Neural cell (in vitro differentiated cells): ENCODE measurements around the gene FAM78B. TPM values are rescaled to one million over a fixed set of nuclear protein-coding genes. Genes with fewer than 3 reads are reported as not detected.

ENCODE experiments used
- H2AFZ ChIP-seq: fragments of 200-600, 300-800 bp; sonication (generic), shearing (Covaris generic); 2 replicates; pipeline ENCODE4 v1.6.0; 2014; ENCODE audit warnings: low read depth, mild to moderate bottlenecking, antibody characterized with exemption, low read length, moderate library complexity
- H3F3A ChIP-seq: fragments of 200-600 bp; shearing (Covaris generic); 2 replicates; pipeline ENCODE4 v1.6.1; 2016; ENCODE audit warnings: mild to moderate bottlenecking, moderate library complexity, mixed read lengths, antibody characterized with exemption, low read length; ENCODE audit not compliant: insufficient read depth, poor library complexity, severe bottlenecking
- H3K27ac ChIP-seq: fragments of 200-600, 300-800 bp; sonication (generic), shearing (Covaris generic); 2 replicates; pipeline ENCODE4 v1.5.1; 2014; ENCODE audit warnings: mild to moderate bottlenecking, low read length, moderate library complexity
- H3K27me3 ChIP-seq: fragments of 300-800, 200-600 bp; sonication (generic), shearing (Covaris generic); 2 replicates; pipeline ENCODE4 v1.6.0; 2014; ENCODE audit warnings: mild to moderate bottlenecking, low read depth, low read length, moderate library complexity; ENCODE audit not compliant: insufficient read depth
- H3K36me3 ChIP-seq: fragments of 300-800, 200-600 bp; sonication (generic), shearing (Covaris generic); 2 replicates; pipeline ENCODE4 v1.5.1; 2014; ENCODE audit warnings: mild to moderate bottlenecking, antibody characterized with exemption, low read length, moderate library complexity; ENCODE audit not compliant: insufficient read depth
- H3K4me2 ChIP-seq: fragments of 300-800, 200-600 bp; sonication (generic), shearing (Covaris generic); 2 replicates; pipeline ENCODE4 v1.6.0; 2014; ENCODE audit warnings: mild to moderate bottlenecking, low read length
- H3K4me3 ChIP-seq: fragments of 300-800, 200-600 bp; sonication (generic), shearing (Covaris generic); 2 replicates; pipeline ENCODE4 v1.5.1; 2014; ENCODE audit warnings: mild to moderate bottlenecking, low read length, moderate library complexity
- H3K79me2 ChIP-seq: fragments of 200-600 bp; shearing (Covaris generic); replicated peaks from 2 replicates; pipeline ENCODE4 v1.6.0; 2014; ENCODE audit warnings: mild to moderate bottlenecking, low read length, moderate library complexity; ENCODE audit not compliant: insufficient read depth
- H3K9ac ChIP-seq: fragments of 300-800, 200-600 bp; sonication (generic), shearing (Covaris generic); 2 replicates; pipeline ENCODE4 v1.6.1; 2016; ENCODE audit warnings: mild to moderate bottlenecking, low read length, mixed read lengths
- H3K9me2 ChIP-seq: fragments of 200-600 bp; shearing (Covaris generic); 2 replicates; pipeline ENCODE4 v1.6.1; 2016; ENCODE audit warnings: mild to moderate bottlenecking, low read length, mixed read lengths; ENCODE audit not compliant: insufficient read depth
- H3K9me3 ChIP-seq: fragments of 200-600, 300-800 bp; sonication (generic), shearing (Covaris generic); 2 replicates; pipeline ENCODE4 v1.6.1; 2016; ENCODE audit warnings: mild to moderate bottlenecking, mixed run types, low read length, moderate library complexity, mixed read lengths
- H4K20me1 ChIP-seq: fragments of 200-600 bp; shearing (Covaris generic); 2 replicates; pipeline ENCODE4 v1.6.1; 2016; ENCODE audit warnings: mild to moderate bottlenecking, mixed run types; ENCODE audit not compliant: insufficient read depth
- EP300 ChIP-seq: fragments of 450-650 bp; conservative IDR thresholded peaks from 2 replicates; pipeline ENCODE4 v1.6.1; 2014; ENCODE audit warnings: antibody characterized with exemption, mild to moderate bottlenecking, moderate library complexity; ENCODE audit not compliant: poor library complexity, severe bottlenecking
- EZH2 ChIP-seq: fragments of 200-600, 300-800 bp; shearing (Covaris generic), sonication (generic); IDR thresholded peaks from 2 replicates; pipeline ENCODE4 v1.6.1; 2014; ENCODE audit warnings: antibody characterized with exemption, low read length, borderline replicate concordance, mild to moderate bottlenecking; ENCODE audit not compliant: insufficient read depth, poor library complexity, severe bottlenecking
- MXI1 ChIP-seq: fragments of 450-650 bp; conservative IDR thresholded peaks from 2 replicates; pipeline ENCODE4 v1.6.1; 2014; ENCODE audit warnings: antibody characterized with exemption, mild to moderate bottlenecking; ENCODE audit not compliant: poor library complexity, severe bottlenecking
- POLR2AphosphoS5 ChIP-seq: IDR thresholded peaks from 2 replicates; pipeline ENCODE4 v1.6.1; 2012
- RAD21 ChIP-seq: fragments of 450-650 bp; conservative IDR thresholded peaks from 2 replicates; pipeline ENCODE4 v1.6.1; 2014; ENCODE audit warnings: antibody characterized with exemption, mild to moderate bottlenecking, moderate library complexity
- SMC3 ChIP-seq: fragments of 450-650 bp; conservative IDR thresholded peaks from 2 replicates; pipeline ENCODE4 v1.6.1; 2014; ENCODE audit warnings: antibody characterized with exemption, mild to moderate bottlenecking, moderate library complexity; ENCODE audit not compliant: poor library complexity
- TAF1 ChIP-seq: IDR thresholded peaks from 2 replicates; pipeline ENCODE4 v1.6.1; 2012; ENCODE audit warnings: low read depth
- polyA plus RNA-seq: library from polyadenylated mRNA; depleted of rRNA; stranded (reverse); fragments of >200 nt; gene quantifications from 2 replicates; pipeline ENCODE4 v1.2.3, GENCODE V29; 2014
- TF ChIP-seq, protein P1 (sequence below): fragments of 450-650 bp; IDR thresholded peaks from 2 replicates; pipeline ENCODE4 v1.5.1; 2014; ENCODE audit warnings: antibody characterized with exemption, mild to moderate bottlenecking, moderate library complexity; ENCODE audit not compliant: poor library complexity, severe bottlenecking
- TF ChIP-seq, protein P2 (sequence below): IDR thresholded peaks from 2 replicates; pipeline ENCODE4 v1.6.1; 2012; ENCODE audit warnings: borderline replicate concordance

FAM78B gene
- polyA plus RNA-seq, 1 donor from 2014 or later, result 2.4 TPM

GRCh38 chr1:166079276-166079675 lies 87.5 kb downstream of the FAM78B start:
- Histone ChIP-seq H3K9ac (no peak overlapping the region), H2AFZ (no peak overlapping the region)

GRCh38 chr1:166073489-166073888 lies 93.3 kb downstream of the FAM78B start:
- no peaks in the 10 kb centered on the region for H3K79me2 ChIP-seq
- no peak for TF ChIP-seq EP300
- no peak for TF ChIP-seq MXI1
- TF ChIP-seq TAF1, result no peak
- no peaks in the 10 kb centered on the region for H3K36me3 ChIP-seq
- H3K27ac ChIP-seq, result no peak overlapping the region
- no peaks in the 10 kb centered on the region for H3K9me2 ChIP-seq
- no peaks in the 10 kb centered on the region for H3K9me3 ChIP-seq
- no peak overlapping the region for H3K4me3 ChIP-seq
- no peak overlapping the region for H2AFZ ChIP-seq
- no peaks in the 10 kb centered on the region for H3K27me3 ChIP-seq
- H3K4me2 ChIP-seq, result no peak overlapping the region
- no peaks in the 10 kb centered on the region for H3F3A ChIP-seq
- no peaks in the 10 kb centered on the region for H4K20me1 ChIP-seq
- no peak overlapping the region for H3K9ac ChIP-seq

More at GRCh38 chr1:166079276-166079675, 87.5 kb downstream of the FAM78B start:
- TF ChIP-seq SMC3 (no peak), EP300 (no peak), POLR2AphosphoS5 (no peak), TAF1 (no peak), RAD21 (no peak), MXI1 (no peak), EZH2 (no peak)
- TF ChIP-seq, protein P1, sequence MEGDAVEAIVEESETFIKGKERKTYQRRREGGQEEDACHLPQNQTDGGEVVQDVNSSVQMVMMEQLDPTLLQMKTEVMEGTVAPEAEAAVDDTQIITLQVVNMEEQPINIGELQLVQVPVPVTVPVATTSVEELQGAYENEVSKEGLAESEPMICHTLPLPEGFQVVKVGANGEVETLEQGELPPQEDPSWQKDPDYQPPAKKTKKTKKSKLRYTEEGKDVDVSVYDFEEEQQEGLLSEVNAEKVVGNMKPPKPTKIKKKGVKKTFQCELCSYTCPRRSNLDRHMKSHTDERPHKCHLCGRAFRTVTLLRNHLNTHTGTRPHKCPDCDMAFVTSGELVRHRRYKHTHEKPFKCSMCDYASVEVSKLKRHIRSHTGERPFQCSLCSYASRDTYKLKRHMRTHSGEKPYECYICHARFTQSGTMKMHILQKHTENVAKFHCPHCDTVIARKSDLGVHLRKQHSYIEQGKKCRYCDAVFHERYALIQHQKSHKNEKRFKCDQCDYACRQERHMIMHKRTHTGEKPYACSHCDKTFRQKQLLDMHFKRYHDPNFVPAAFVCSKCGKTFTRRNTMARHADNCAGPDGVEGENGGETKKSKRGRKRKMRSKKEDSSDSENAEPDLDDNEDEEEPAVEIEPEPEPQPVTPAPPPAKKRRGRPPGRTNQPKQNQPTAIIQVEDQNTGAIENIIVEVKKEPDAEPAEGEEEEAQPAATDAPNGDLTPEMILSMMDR, result no peak
- TF ChIP-seq, protein P2, sequence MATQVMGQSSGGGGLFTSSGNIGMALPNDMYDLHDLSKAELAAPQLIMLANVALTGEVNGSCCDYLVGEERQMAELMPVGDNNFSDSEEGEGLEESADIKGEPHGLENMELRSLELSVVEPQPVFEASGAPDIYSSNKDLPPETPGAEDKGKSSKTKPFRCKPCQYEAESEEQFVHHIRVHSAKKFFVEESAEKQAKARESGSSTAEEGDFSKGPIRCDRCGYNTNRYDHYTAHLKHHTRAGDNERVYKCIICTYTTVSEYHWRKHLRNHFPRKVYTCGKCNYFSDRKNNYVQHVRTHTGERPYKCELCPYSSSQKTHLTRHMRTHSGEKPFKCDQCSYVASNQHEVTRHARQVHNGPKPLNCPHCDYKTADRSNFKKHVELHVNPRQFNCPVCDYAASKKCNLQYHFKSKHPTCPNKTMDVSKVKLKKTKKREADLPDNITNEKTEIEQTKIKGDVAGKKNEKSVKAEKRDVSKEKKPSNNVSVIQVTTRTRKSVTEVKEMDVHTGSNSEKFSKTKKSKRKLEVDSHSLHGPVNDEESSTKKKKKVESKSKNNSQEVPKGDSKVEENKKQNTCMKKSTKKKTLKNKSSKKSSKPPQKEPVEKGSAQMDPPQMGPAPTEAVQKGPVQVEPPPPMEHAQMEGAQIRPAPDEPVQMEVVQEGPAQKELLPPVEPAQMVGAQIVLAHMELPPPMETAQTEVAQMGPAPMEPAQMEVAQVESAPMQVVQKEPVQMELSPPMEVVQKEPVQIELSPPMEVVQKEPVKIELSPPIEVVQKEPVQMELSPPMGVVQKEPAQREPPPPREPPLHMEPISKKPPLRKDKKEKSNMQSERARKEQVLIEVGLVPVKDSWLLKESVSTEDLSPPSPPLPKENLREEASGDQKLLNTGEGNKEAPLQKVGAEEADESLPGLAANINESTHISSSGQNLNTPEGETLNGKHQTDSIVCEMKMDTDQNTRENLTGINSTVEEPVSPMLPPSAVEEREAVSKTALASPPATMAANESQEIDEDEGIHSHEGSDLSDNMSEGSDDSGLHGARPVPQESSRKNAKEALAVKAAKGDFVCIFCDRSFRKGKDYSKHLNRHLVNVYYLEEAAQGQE, result no peak
- H3K27ac ChIP-seq, result no peak overlapping the region
- no peaks in the 10 kb centered on the region for H3K9me3 ChIP-seq
- H3K9me2 ChIP-seq, result no peaks in the 10 kb centered on the region
- H3K27me3 ChIP-seq, result no peaks in the 10 kb centered on the region
- no peak overlapping the region for H3K4me3 ChIP-seq
- H3F3A ChIP-seq, result no peaks in the 10 kb centered on the region
- H3K79me2 ChIP-seq, result no peaks in the 10 kb centered on the region
- H3K4me2 ChIP-seq, result no peak overlapping the region
- no peaks in the 10 kb centered on the region for H3K36me3 ChIP-seq
- no peaks in the 10 kb centered on the region for H4K20me1 ChIP-seq

DNA sequence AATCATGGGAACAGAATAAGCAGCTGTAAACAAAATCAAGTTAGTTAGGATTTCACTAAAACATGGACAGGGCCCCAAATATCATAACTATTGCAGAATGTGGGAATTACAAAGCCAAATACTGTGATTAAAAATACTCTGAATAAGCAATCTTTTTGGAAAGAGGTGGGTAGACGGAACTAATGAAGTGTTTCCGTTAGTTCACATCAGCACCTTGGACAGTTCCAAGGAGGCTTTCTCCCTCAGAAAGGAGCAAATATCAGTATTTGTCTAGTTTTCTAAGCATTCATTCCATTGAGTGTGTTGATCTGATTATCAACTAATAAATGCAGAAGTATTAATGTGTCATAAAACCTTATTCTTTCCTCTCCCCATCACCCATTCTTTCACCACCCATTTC lies 97.4 kb downstream of the FAM78B start:
- Histone ChIP-seq H3K27ac (no peak overlapping the region), H3K4me2 (no peak overlapping the region), H4K20me1 (no peaks in the 10 kb centered on the region), H3K79me2 (no peaks in the 10 kb centered on the region), H3K9me2 (no peaks in the 10 kb centered on the region), H3K36me3 (no peaks in the 10 kb centered on the region), H3K4me3 (no peak overlapping the region), H3K9ac (no peak overlapping the region), H3K27me3 (no peaks in the 10 kb centered on the region), H3K9me3 (no peaks in the 10 kb centered on the region), H2AFZ (no peak overlapping the region), H3F3A (no peaks in the 10 kb centered on the region)
- TF ChIP-seq, protein P1, result no peak
- no peak for TF ChIP-seq POLR2AphosphoS5
- no peak for TF ChIP-seq TAF1
- TF ChIP-seq EP300, result no peak
- no peak for TF ChIP-seq MXI1
- TF ChIP-seq EZH2, result no peak
- no peak for TF ChIP-seq SMC3
- no peak for TF ChIP-seq RAD21
- TF ChIP-seq, protein P2, result no peak
